ENCODE results near the gene CYB5R3. TPM values are rescaled to one million over a fixed set of nuclear protein-coding genes. Genes with fewer than 3 reads are reported as not detected.

Gene CYB5R3
- total and polyA plus RNA-seq, 2 experiments from 2014 or later = 378 to 907 TPM

GRCh38 chr22:42625416-42625815, 23.8 kb downstream of the CYB5R3 start:
- peaks cover 28% of the 10 kb centered on the region; the same call in 1 of the 2 replicates for H3K36me3 ChIP-seq (ENCODE audit: low read depth)
- WGBS, 2 experiments (ENCODE audit: low coverage in 1 of 2, low lambda C conversion rate in 2 of 2, missing lambda C conversion rate in 2 of 2) = 85 to 87% methylated on average over 15 of the region's 15 CpGs
- peaks cover 4% of the 10 kb centered on the region; the same call in 1 of the 2 replicates for H3K79me2 ChIP-seq (ENCODE audit: insufficient read depth)

DNA sequence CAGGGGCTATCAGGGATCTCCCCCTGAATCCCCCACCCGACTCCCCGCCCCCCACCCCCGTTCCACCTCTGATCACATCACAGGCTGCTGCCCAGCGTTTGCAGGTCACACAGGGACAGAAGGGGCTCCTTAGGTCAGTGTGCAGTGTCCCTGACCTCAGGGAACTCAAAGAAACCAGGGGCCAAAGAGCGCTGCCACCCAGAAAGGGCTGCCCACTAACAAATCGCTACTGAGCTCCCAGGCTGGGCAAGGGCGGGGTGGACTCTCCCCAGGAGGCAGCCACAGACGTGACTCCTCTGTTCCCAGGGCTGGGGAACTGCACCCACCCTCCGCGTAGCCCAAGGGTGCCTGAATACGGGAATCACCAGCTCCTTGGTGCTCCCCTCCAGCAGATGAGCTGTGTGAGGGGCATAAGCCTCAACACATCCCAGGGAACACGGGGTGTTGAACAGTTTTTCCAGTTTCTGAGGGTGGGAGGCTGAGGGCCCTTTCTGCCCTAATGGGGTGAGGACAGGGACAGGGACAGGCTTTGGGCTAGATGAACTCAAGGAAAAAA, 24.6 kb downstream of the CYB5R3 start:
- Histone ChIP-seq H3F3A (ENCODE audit: insufficient read depth) (peaks cover 34% of the 10 kb centered on the region), H3K9me2 (ENCODE audit: insufficient read depth) (no peaks in the 10 kb centered on the region), H3K4me3 (no peak overlapping the region), H3K36me3 (ENCODE audit: low read depth) (peaks cover 28% of the 10 kb centered on the region; the same call in 1 of the 2 replicates), H3K79me2 (ENCODE audit: insufficient read depth) (no peaks in the 10 kb centered on the region; the same call in 1 of the 2 replicates), H4K20me1 (ENCODE audit: insufficient read depth) (no peaks in the 10 kb centered on the region), H3K9ac (no peak overlapping the region), H2AFZ (no peak overlapping the region), H3K4me2 (ENCODE audit: unreplicated experiment) (no peak overlapping the region), H3K27me3 (replicated peaks; ENCODE audit: insufficient read depth) (no peaks in the 10 kb centered on the region), H3K9me3 (ENCODE audit: low read depth) (no peaks in the 10 kb centered on the region), H3K27ac (no peak overlapping the region), H3K4me1 (ENCODE audit: insufficient read depth) (peaks cover 22% of the 10 kb centered on the region)
- no peak for DNase-seq
- in situ Hi-C loops (cut with MboI) = no loop called here
- 87 to 89% methylated on average over 9 to 12 of the region's 12 CpGs for WGBS, 2 experiments (ENCODE audit: low coverage in 1 of 2, low lambda C conversion rate in 2 of 2, missing lambda C conversion rate in 2 of 2)
- TF ChIP-seq EZH2phosphoT487 (IDR thresholded peaks at IDR 0.05; ENCODE audit: insufficient read depth, low read depth) (no peak), EZH2 (IDR thresholded peaks at IDR 0.05; ENCODE audit: insufficient read depth, poor library complexity, severe bottlenecking) (no peak)

More at GRCh38 chr22:42625416-42625815, 23.8 kb downstream of the CYB5R3 start:
- no peaks in the 10 kb centered on the region for H3K9me2 ChIP-seq (ENCODE audit: insufficient read depth)
- H2AFZ ChIP-seq = no peak overlapping the region
- no peak overlapping the region for H3K9ac ChIP-seq
- peaks cover 29% of the 10 kb centered on the region for H3F3A ChIP-seq (ENCODE audit: insufficient read depth)
- no peaks in the 10 kb centered on the region for H4K20me1 ChIP-seq (ENCODE audit: insufficient read depth)
- peaks cover 19% of the 10 kb centered on the region for H3K4me1 ChIP-seq (ENCODE audit: insufficient read depth)
- TF ChIP-seq EZH2 (IDR thresholded peaks at IDR 0.05; ENCODE audit: insufficient read depth, poor library complexity, severe bottlenecking) = no peak
- no peak for TF ChIP-seq EZH2phosphoT487 (IDR thresholded peaks at IDR 0.05; ENCODE audit: insufficient read depth, low read depth)
- no peaks in the 10 kb centered on the region for H3K27me3 ChIP-seq (replicated peaks; ENCODE audit: insufficient read depth)
- no peak for DNase-seq
- in situ Hi-C loops (cut with MboI) = no loop called here
- no peak overlapping the region for H3K4me3 ChIP-seq
- no peak overlapping the region for H3K4me2 ChIP-seq (ENCODE audit: unreplicated experiment)
- no peaks in the 10 kb centered on the region for H3K9me3 ChIP-seq (ENCODE audit: low read depth)
- no peak overlapping the region for H3K27ac ChIP-seq

DNA sequence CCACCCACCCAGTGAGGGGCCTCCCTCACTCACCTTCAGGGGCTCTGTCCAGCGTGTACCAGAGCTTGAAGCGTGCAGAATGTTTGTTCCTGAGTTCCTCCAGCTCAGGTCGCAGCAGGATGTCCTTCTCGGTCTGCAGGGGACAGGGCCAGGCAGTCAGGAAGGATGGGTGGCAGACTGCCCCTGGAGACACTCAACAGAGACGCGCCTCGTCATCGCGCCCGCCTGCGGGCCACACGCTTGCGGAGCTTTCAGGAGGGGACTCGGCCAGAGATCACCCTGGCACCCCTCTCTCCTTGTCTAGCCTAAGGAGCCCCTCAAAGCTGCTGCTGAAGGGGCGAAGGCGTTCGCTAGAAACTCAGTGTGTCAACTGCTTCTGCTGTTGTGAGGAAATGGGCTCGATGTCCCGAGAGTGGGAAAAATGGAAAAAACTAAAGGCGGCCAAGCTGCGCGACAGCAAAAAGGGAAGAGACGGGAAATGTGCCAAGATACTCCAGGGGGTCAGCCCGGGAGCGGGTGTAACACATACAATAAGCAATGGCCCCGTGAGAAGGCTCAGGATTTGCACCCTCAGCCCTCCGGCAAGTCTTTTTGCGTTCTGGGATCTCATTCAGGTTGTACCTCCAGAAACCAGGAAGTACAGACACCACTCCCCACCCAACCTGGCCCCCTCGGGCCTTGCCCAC, 25.3 kb downstream of the CYB5R3 start:
- Histone ChIP-seq H3K36me3 (ENCODE audit: low read depth) (peaks cover 23% of the 10 kb centered on the region; the same call in 1 of the 2 replicates), H2AFZ (no peak overlapping the region), H3K4me3 (no peak overlapping the region), H3F3A (ENCODE audit: insufficient read depth) (peaks cover 34% of the 10 kb centered on the region), H3K4me1 (ENCODE audit: insufficient read depth) (peaks cover 22% of the 10 kb centered on the region), H3K27ac (no peak overlapping the region), H3K27me3 (replicated peaks; ENCODE audit: insufficient read depth) (no peaks in the 10 kb centered on the region), H3K4me2 (ENCODE audit: unreplicated experiment) (no peak overlapping the region), H3K9me2 (ENCODE audit: insufficient read depth) (no peaks in the 10 kb centered on the region), H4K20me1 (ENCODE audit: insufficient read depth) (no peaks in the 10 kb centered on the region), H3K9me3 (ENCODE audit: low read depth) (no peaks in the 10 kb centered on the region), H3K9ac (no peak overlapping the region), H3K79me2 (ENCODE audit: insufficient read depth) (no peaks in the 10 kb centered on the region)
- 84% methylated on average over 27 to 29 of the region's 29 CpGs for WGBS, 2 experiments (ENCODE audit: low coverage in 1 of 2, low lambda C conversion rate in 2 of 2, missing lambda C conversion rate in 2 of 2)
- in situ Hi-C loops (cut with MboI) = no loop called here
- TF ChIP-seq EZH2phosphoT487 (IDR thresholded peaks at IDR 0.05; ENCODE audit: insufficient read depth, low read depth) (no peak), EZH2 (IDR thresholded peaks at IDR 0.05; ENCODE audit: insufficient read depth, poor library complexity, severe bottlenecking) (no peak)
- DNase-seq = no peak

DNA sequence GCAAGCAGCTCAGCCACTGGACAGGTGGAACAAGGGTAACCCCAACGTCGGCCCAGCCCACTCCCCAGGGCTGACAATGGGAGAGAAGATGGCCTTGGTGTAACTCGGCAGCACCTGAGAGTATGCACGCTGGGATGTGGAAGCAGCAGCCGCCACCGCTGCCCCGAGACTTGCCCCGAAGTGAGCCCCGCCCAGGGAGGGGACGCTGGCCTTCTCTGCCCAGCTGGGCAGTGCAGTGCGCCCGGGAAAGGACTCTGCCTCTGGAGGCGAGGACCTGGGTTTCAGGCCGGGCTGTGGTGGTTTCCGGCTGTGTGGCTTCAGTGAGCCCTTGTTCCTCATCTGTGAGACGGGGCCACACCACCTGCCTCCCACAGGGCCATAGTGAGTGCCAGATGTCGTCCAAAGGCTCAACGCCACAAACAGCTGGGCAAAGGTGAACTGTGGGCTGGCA, 25.9 kb downstream of the CYB5R3 start:
- in situ Hi-C loops (cut with MboI) = no loop called here
- Histone ChIP-seq H3K4me1 (ENCODE audit: insufficient read depth) (peaks cover 22% of the 10 kb centered on the region), H2AFZ (no peak overlapping the region), H3K9ac (no peak overlapping the region), H3K9me2 (ENCODE audit: insufficient read depth) (no peaks in the 10 kb centered on the region), H3K36me3 (ENCODE audit: low read depth) (peaks cover 21% of the 10 kb centered on the region; the same call in 1 of the 2 replicates), H3K9me3 (ENCODE audit: low read depth) (no peaks in the 10 kb centered on the region), H3K27me3 (replicated peaks; ENCODE audit: insufficient read depth) (no peaks in the 10 kb centered on the region), H3F3A (ENCODE audit: insufficient read depth) (peaks cover 34% of the 10 kb centered on the region), H4K20me1 (ENCODE audit: insufficient read depth) (no peaks in the 10 kb centered on the region), H3K4me2 (ENCODE audit: unreplicated experiment) (no peak overlapping the region), H3K79me2 (ENCODE audit: insufficient read depth) (no peaks in the 10 kb centered on the region), H3K4me3 (no peak overlapping the region), H3K27ac (no peak overlapping the region)
- DNase-seq = no peak
- TF ChIP-seq EZH2 (IDR thresholded peaks at IDR 0.05; ENCODE audit: insufficient read depth, poor library complexity, severe bottlenecking) (no peak), EZH2phosphoT487 (IDR thresholded peaks at IDR 0.05; ENCODE audit: insufficient read depth, low read depth) (no peak)
- 92 to 93% methylated on average over 15 to 18 of the region's 18 CpGs for WGBS, 2 experiments (ENCODE audit: low coverage in 1 of 2, low lambda C conversion rate in 2 of 2, missing lambda C conversion rate in 2 of 2)
